ENCODE results near the gene ERBB2. TPM values are rescaled to one million over a fixed set of nuclear protein-coding genes. Genes with fewer than 3 reads are reported as not detected.
"Not testable (repeated sequence)": the region's sequence is repeated elsewhere in the genome, so short reads cannot be mapped to it uniquely, and the experiment has no call there.

The ERBB2 gene
- total and polyA plus RNA-seq, 2 of the 13 experiments (the other 11 are each of a cell fraction or from before 2014, with no cell fraction given), result 57.7 to 64.1 TPM

- 0 out of 2 replicates have a peak, but pooled peaks have one; percentile 37 for TF ChIP-seq ZNF121 (CRISPR knock-in tag; IDR thresholded peaks at IDR 0.05)
- TF ChIP-seq, protein P1, sequence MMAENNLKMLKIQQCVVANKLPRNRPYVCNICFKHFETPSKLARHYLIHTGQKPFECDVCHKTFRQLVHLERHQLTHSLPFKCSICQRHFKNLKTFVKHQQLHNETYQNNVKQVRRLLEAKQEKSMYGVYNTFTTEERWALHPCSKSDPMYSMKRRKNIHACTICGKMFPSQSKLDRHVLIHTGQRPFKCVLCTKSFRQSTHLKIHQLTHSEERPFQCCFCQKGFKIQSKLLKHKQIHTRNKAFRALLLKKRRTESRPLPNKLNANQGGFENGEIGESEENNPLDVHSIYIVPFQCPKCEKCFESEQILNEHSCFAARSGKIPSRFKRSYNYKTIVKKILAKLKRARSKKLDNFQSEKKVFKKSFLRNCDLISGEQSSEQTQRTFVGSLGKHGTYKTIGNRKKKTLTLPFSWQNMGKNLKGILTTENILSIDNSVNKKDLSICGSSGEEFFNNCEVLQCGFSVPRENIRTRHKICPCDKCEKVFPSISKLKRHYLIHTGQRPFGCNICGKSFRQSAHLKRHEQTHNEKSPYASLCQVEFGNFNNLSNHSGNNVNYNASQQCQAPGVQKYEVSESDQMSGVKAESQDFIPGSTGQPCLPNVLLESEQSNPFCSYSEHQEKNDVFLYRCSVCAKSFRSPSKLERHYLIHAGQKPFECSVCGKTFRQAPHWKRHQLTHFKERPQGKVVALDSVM (CRISPR knock-in tag; IDR thresholded peaks at IDR 0.05), result 0 out of 2 replicates have a peak, but pooled peaks have one; percentile 22
These were observed 26.1 kb downstream of the ERBB2 start for GRCh38 chr17:39725923-39726322.

DNA sequence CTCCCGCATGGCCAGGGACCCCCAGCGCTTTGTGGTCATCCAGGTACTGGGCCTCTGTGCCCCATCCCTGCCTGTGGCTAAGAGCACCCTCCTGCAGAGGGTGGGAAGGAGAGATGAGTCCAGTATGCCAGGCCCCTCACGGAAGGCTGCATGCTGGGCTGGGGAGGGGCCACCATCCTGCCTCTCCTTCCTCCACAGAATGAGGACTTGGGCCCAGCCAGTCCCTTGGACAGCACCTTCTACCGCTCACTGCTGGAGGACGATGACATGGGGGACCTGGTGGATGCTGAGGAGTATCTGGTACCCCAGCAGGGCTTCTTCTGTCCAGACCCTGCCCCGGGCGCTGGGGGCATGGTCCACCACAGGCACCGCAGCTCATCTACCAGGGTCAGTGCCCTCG lies 26.8 kb downstream of the ERBB2 start:
- no peak overlapping the region for H3K4me3 ChIP-seq (replicated peaks in 1 of 3; ENCODE audit: insufficient read depth in 1 of 3, low read depth in 2 of 3, low read length in 3 of 3)
- H3K4me1 ChIP-seq (ENCODE audit: insufficient read depth, low read length), result peaks cover 19% of the 10 kb centered on the region
- H3K36me3 ChIP-seq (replicated peaks in 1 of 2; ENCODE audit: control insufficient read depth in 1 of 2, insufficient read depth in 2 of 2, low read length in 2 of 2), result peaks cover 19 to 57% of the 10 kb centered on the region in 2 experiments; a peak in 4 of 5 replicates
- DNase-seq (ENCODE audit: low spot score), result no peak
- no peaks in the 10 kb centered on the region for H3K9me3 ChIP-seq (ENCODE audit: low read length)
- ChIA-PET POLR2A (interaction anchor here (1.4 to 1.9 kb wide), 2 partner anchors 13 to 31 kb away, joined by 5 to 11 read pairs; no protein-coding TSS in a partner anchor), CTCF (ENCODE audit: low intra/inter-chr PET ratio, low total read pairs) (no interaction called here)
- no peak overlapping the region for H2AFZ ChIP-seq (ENCODE audit: low read length)
- H3K9ac ChIP-seq (ENCODE audit: insufficient read depth, low read depth, low read length), result no peak overlapping the region
- intact Hi-C loops (cut with micrococcal nuclease; ENCODE audit: unreplicated experiment) (no loop called here), in situ Hi-C loops (cut with HindIII; ENCODE audit: extremely low pct_ligation_motif_present, low pct_unique_long_range_greater_than_20kb) (no loop called here)
- no peaks in the 10 kb centered on the region for H3K27me3 ChIP-seq (ENCODE audit: control insufficient read depth in 1 of 2, insufficient read depth in 2 of 2, low read length in 2 of 2)
- H3K79me2 ChIP-seq (ENCODE audit: insufficient read depth, low read length), result peaks cover 4% of the 10 kb centered on the region
- no peak overlapping the region for H3K4me2 ChIP-seq (ENCODE audit: low read depth, low read length)
- H4K20me1 ChIP-seq (ENCODE audit: insufficient read depth, low read length), result no peaks in the 10 kb centered on the region
- FAIRE-seq, result no peak
- H3K27ac ChIP-seq (ENCODE audit: extremely low read length, insufficient read depth, low read length), result no peak overlapping the region
- 96% methylated on average over 5 of the region's 9 CpGs for WGBS (ENCODE audit: low lambda C conversion rate)
- no TSS peak for BruUV-seq (replicated peaks)
- no peak for ATAC-seq
- TF ChIP-seq TCF7 (IDR thresholded peaks at IDR 0.05; ENCODE audit: low read depth), result no peak
- TF ChIP-seq PHF8 (CRISPR knock-in tag; IDR thresholded peaks at IDR 0.05), result no peak
- no peak for TF ChIP-seq YEATS2 (CRISPR knock-in tag; IDR thresholded peaks at IDR 0.05; ENCODE audit: borderline replicate concordance)
- TF ChIP-seq ZNF784 (CRISPR knock-in tag; IDR thresholded peaks at IDR 0.05; ENCODE audit: borderline replicate concordance), result no peak
- no peak for TF ChIP-seq ZNF781 (CRISPR knock-in tag; IDR thresholded peaks at IDR 0.05; ENCODE audit: borderline replicate concordance, not compliant biosample characterization)
- TF ChIP-seq RBM22 (optimal IDR thresholded peaks at IDR 0.05; ENCODE audit: low read length), result peak; percentile 65
- peak in 1 of 2 experiments; percentile 45; a peak in 2 of 4 replicates for TF ChIP-seq POLR2A (IDR thresholded peaks at IDR 0.05; ENCODE audit: insufficient read depth in 1 of 2, low read depth in 2 of 2, low read length in 2 of 2)
- no peak for TF ChIP-seq TGIF2 (CRISPR knock-in tag; IDR thresholded peaks at IDR 0.05)
- no peak for TF ChIP-seq ZNF782 (CRISPR knock-in tag; IDR thresholded peaks at IDR 0.05; ENCODE audit: borderline replicate concordance)
- TF ChIP-seq, protein P2, sequence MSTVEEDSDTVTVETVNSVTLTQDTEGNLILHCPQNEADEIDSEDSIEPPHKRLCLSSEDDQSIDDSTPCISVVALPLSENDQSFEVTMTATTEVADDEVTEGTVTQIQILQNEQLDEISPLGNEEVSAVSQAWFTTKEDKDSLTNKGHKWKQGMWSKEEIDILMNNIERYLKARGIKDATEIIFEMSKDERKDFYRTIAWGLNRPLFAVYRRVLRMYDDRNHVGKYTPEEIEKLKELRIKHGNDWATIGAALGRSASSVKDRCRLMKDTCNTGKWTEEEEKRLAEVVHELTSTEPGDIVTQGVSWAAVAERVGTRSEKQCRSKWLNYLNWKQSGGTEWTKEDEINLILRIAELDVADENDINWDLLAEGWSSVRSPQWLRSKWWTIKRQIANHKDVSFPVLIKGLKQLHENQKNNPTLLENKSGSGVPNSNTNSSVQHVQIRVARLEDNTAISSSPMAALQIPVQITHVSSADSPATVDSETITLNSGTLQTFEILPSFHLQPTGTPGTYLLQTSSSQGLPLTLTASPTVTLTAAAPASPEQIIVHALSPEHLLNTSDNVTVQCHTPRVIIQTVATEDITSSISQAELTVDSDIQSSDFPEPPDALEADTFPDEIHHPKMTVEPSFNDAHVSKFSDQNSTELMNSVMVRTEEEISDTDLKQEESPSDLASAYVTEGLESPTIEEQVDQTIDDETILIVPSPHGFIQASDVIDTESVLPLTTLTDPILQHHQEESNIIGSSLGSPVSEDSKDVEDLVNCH (CRISPR knock-in tag; IDR thresholded peaks at IDR 0.05), result no peak
- TF ChIP-seq XRCC5 (optimal IDR thresholded peaks at IDR 0.05; ENCODE audit: low read length), result no peak
- TF ChIP-seq AGO2 (optimal IDR thresholded peaks at IDR 0.05; ENCODE audit: low read depth, low read length), result peak; percentile 83

More at GRCh38 chr17:39725923-39726322, 26.1 kb downstream of the ERBB2 start:
- H3K79me2 ChIP-seq (ENCODE audit: insufficient read depth, low read length); H3K9ac ChIP-seq (ENCODE audit: insufficient read depth, low read depth, low read length); H3K4me2 ChIP-seq (ENCODE audit: low read depth, low read length); H2AFZ ChIP-seq (ENCODE audit: low read length); H3K27me3 ChIP-seq (ENCODE audit: control insufficient read depth in 1 of 2, insufficient read depth in 2 of 2, low read length in 2 of 2); ATAC-seq; DNase-seq (ENCODE audit: low spot score); H4K20me1 ChIP-seq (ENCODE audit: insufficient read depth, low read length); H3K9me3 ChIP-seq (ENCODE audit: low read length); H3K4me3 ChIP-seq (replicated peaks in 1 of 3; ENCODE audit: insufficient read depth in 1 of 3, low read depth in 2 of 3, low read length in 3 of 3); H3K27ac ChIP-seq (ENCODE audit: extremely low read length, insufficient read depth, low read length); in situ Hi-C loops (cut with HindIII; ENCODE audit: extremely low pct_ligation_motif_present, low pct_unique_long_range_greater_than_20kb); intact Hi-C loops (cut with micrococcal nuclease; ENCODE audit: unreplicated experiment); BruUV-seq (replicated peaks); CTCF ChIA-PET (ENCODE audit: low intra/inter-chr PET ratio, low total read pairs); FAIRE-seq: not testable (repeated sequence)
- POLR2A ChIA-PET, result interaction anchor here (1.2 to 1.9 kb wide), 5 partner anchors 13 to 30 kb away, joined by 3 to 11 read pairs (median 4); no protein-coding TSS in a partner anchor
- Histone ChIP-seq H3K4me1 (ENCODE audit: insufficient read depth, low read length) (peaks cover 15% of the 10 kb centered on the region), H3K36me3 (replicated peaks in 1 of 2; ENCODE audit: control insufficient read depth in 1 of 2, insufficient read depth in 2 of 2, low read length in 2 of 2) (peaks cover 19 to 57% of the 10 kb centered on the region in 2 experiments; a peak in 4 of 5 replicates)
- 100% methylated on average over 1 of the region's 1 CpG for WGBS (ENCODE audit: low lambda C conversion rate)
